PC-9 (cell line): ENCODE measurements around the gene TCEA3. TPM values are rescaled to one million over a fixed set of nuclear protein-coding genes. Genes with fewer than 3 reads are reported as not detected.

ENCODE experiments used
- BruUV-seq: library from RNA; stranded (reverse); fragments of 400-500 nt; replicated peaks from 2 replicates; lab custom pipeline; 2021; lab: Mats Ljungman, UMichigan
- CTCF ChIA-PET: fragments of 300-600 bp; sonication (Branson Sonifier 250); formaldehyde crosslinking; loops from one replicate; lab custom pipeline; 2022; ENCODE audit warnings: antibody characterized with exemption; lab: Charles Lee
- POLR2A ChIA-PET: fragments of 300-600 bp; sonication (Branson Sonifier 250); formaldehyde crosslinking; loops from one replicate; lab custom pipeline; 2022; ENCODE audit warnings: antibody characterized with exemption; ENCODE audit not compliant: unreplicated experiment; lab: Charles Lee
- DNase-seq, 2 experiments: peaks; one replicate each; pipeline versions ENCODE4 v3.0.0 to v3.0.0-alpha.2; 2015 to 2022; ENCODE audit warnings: mixed read lengths in 1 of 2
- H2AFZ ChIP-seq: fragments of 200-600 bp; sonication (generic); 2 replicates; pipeline ENCODE4 v1.8.1; 2017; ENCODE audit warnings: antibody characterized with exemption
- H3F3A ChIP-seq: fragments of 200-600 bp; sonication (generic); 2 replicates; pipeline ENCODE4 v1.8.1; 2017; ENCODE audit warnings: antibody characterized with exemption, mild to moderate bottlenecking, low read depth; ENCODE audit not compliant: insufficient read depth
- H3K27ac ChIP-seq: fragments of 200-600 bp; sonication (generic); 2 replicates; pipeline ENCODE4 v1.6.1; 2016; ENCODE audit warnings: mixed run types
- H3K27me3 ChIP-seq: fragments of 200-600 bp; sonication (generic); 2 replicates; pipeline ENCODE4 v1.6.1; 2016; ENCODE audit warnings: low read depth, mixed run types; ENCODE audit not compliant: insufficient read depth
- H3K36me3 ChIP-seq: fragments of 200-600 bp; sonication (generic); 2 replicates; pipeline ENCODE4 v1.6.1; 2016; ENCODE audit warnings: low read depth, mixed run types
- H3K4me1 ChIP-seq: fragments of 200-600 bp; sonication (generic); replicated peaks from 2 replicates; pipeline ENCODE4 v1.6.1; 2016; ENCODE audit warnings: mixed run types; ENCODE audit not compliant: insufficient read depth
- H3K4me2 ChIP-seq: fragments of 200-600 bp; sonication (generic); 2 replicates; pipeline ENCODE4 v1.6.1; 2017; ENCODE audit warnings: mixed run types
- H3K4me3 ChIP-seq: fragments of 200-600 bp; sonication (generic); 2 replicates; pipeline ENCODE4 v1.6.1; 2016; ENCODE audit warnings: mixed run types
- H3K79me2 ChIP-seq: fragments of 200-600 bp; sonication (generic); 2 replicates; pipeline ENCODE4 v1.6.1; 2017; ENCODE audit warnings: low read depth, mixed run types
- H3K9me2 ChIP-seq: fragments of 200-600 bp; sonication (generic); 2 replicates; pipeline ENCODE4 v1.8.1; 2017; ENCODE audit warnings: mild to moderate bottlenecking; ENCODE audit not compliant: insufficient read depth
- H3K9me3 ChIP-seq: fragments of 200-600 bp; sonication (generic); 2 replicates; pipeline ENCODE4 v1.8.1; 2016; ENCODE audit warnings: low read depth; ENCODE audit not compliant: insufficient read depth
- H4K20me1 ChIP-seq: fragments of 200-600 bp; sonication (generic); 2 replicates; pipeline ENCODE4 v1.8.1; 2017; ENCODE audit not compliant: insufficient read depth
- CTCF ChIP-seq: fragments of 200-600 bp; sonication (generic); conservative IDR thresholded peaks from 2 replicates; pipeline ENCODE4 v1.6.1; 2017; ENCODE audit warnings: mixed run types, antibody characterized with exemption, mild to moderate bottlenecking, moderate library complexity
- EZH2 ChIP-seq: fragments of 200-600 bp; sonication (generic); IDR thresholded peaks from 2 replicates; pipeline ENCODE4 v1.8.0; 2017; ENCODE audit warnings: antibody characterized with exemption, low read depth
- intact Hi-C: fragments of 100-400 bp; cut with micrococcal nuclease; formaldehyde crosslinking; loops from one replicate; pipeline ENCODE4 v1.10.0; 2022; ENCODE audit not compliant: unreplicated experiment
- total RNA-seq: library from RNA; stranded (reverse); gene quantifications from 2 replicates; pipeline ENCODE4 v1.2.3, GENCODE V29; 2021

Gene TCEA3
- total RNA-seq, 1 experiment from 2014 or later: 2.7 TPM

GRCh38 chr1:23397908-23398307, 26.6 kb downstream of the TCEA3 start:
- H3K79me2 ChIP-seq: no peaks in the 10 kb centered on the region
- H3K4me1 ChIP-seq: peaks cover 24% of the 10 kb centered on the region
- no peaks in the 10 kb centered on the region for H3K9me3 ChIP-seq
- no peak overlapping the region for H3K4me2 ChIP-seq
- no peaks in the 10 kb centered on the region for H4K20me1 ChIP-seq
- peaks cover 6% of the 10 kb centered on the region; the same call in 1 of the 2 replicates for H3F3A ChIP-seq
- no peak for TF ChIP-seq EZH2
- TF ChIP-seq CTCF: no peak
- no peak overlapping the region for H3K4me3 ChIP-seq
- intact Hi-C loops: no loop called here
- H2AFZ ChIP-seq: no peak overlapping the region
- CTCF ChIA-PET: interaction anchor here (0.6 kb wide), 1 partner anchor 18 kb away, joined by 3 read pairs; no protein-coding TSS in a partner anchor
- H3K9me2 ChIP-seq: no peaks in the 10 kb centered on the region
- POLR2A ChIA-PET: no interaction called here
- BruUV-seq: no TSS peak
- DNase-seq: no peak
- no peak overlapping the region for H3K27ac ChIP-seq
- no peaks in the 10 kb centered on the region for H3K36me3 ChIP-seq
- H3K27me3 ChIP-seq: no peaks in the 10 kb centered on the region

GRCh38 chr1:23396380-23396779, 28.2 kb downstream of the TCEA3 start:
- 0 out of 2 replicates have a peak, but pooled peaks cover 15% of the 10 kb centered on the region for H3K4me1 ChIP-seq
- no peak overlapping the region for H2AFZ ChIP-seq
- ChIA-PET POLR2A (no interaction called here), CTCF (interaction anchor here (0.5 kb wide), 1 partner anchor 211 kb away, joined by 3 read pairs; no protein-coding TSS in a partner anchor)
- no peaks in the 10 kb centered on the region for H3K9me2 ChIP-seq
- TF ChIP-seq EZH2 (no peak), CTCF (no peak)
- H3K27ac ChIP-seq: no peak overlapping the region
- DNase-seq: no peak
- no peaks in the 10 kb centered on the region for H3K36me3 ChIP-seq
- intact Hi-C loops: no loop called here
- BruUV-seq: no TSS peak
- no peak overlapping the region for H3K4me3 ChIP-seq
- no peaks in the 10 kb centered on the region for H3K9me3 ChIP-seq
- H3K27me3 ChIP-seq: no peaks in the 10 kb centered on the region
- H3K4me2 ChIP-seq: no peak overlapping the region
- no peaks in the 10 kb centered on the region for H3K79me2 ChIP-seq
- no peaks in the 10 kb centered on the region for H3F3A ChIP-seq
- no peaks in the 10 kb centered on the region for H4K20me1 ChIP-seq

- no peak overlapping the region for H3K4me2 ChIP-seq
- H3K36me3 ChIP-seq: no peaks in the 10 kb centered on the region
- intact Hi-C loops: no loop called here
- no peak for DNase-seq
- ChIA-PET CTCF (no interaction called here), POLR2A (no interaction called here)
- H3K4me3 ChIP-seq: no peak overlapping the region
- H3K27ac ChIP-seq: no peak overlapping the region
- BruUV-seq: no TSS peak
- H2AFZ ChIP-seq: no peak overlapping the region
- H3K79me2 ChIP-seq: no peaks in the 10 kb centered on the region
- H3K9me2 ChIP-seq: no peaks in the 10 kb centered on the region
- no peaks in the 10 kb centered on the region for H3K27me3 ChIP-seq
- no peak for TF ChIP-seq CTCF
- H3K9me3 ChIP-seq: no peaks in the 10 kb centered on the region
- H3K4me1 ChIP-seq: 0 out of 2 replicates have a peak, but pooled peaks cover 10% of the 10 kb centered on the region
- H4K20me1 ChIP-seq: no peaks in the 10 kb centered on the region
- H3F3A ChIP-seq: no peaks in the 10 kb centered on the region
Measured at GRCh38 chr1:23395849-23396248, 28.7 kb downstream of the TCEA3 start.
